Ovary (tissue), 9 donors: ENCODE data around the gene FMNL1. TPM values are rescaled to one million over a fixed set of nuclear protein-coding genes. Genes with fewer than 3 reads are reported as not detected.

ENCODE experiments used
- DNase-seq, 5 donors: peaks; one replicate each; pipeline ENCODE4 v3.0.0-alpha.2; 2019 to 2020
- H3K27ac ChIP-seq, 2 donors: fragments of 200-600 bp; one replicate each; pipeline versions ENCODE4 v1.5.1 to v1.8.0; 2019 to 2022
- H3K27me3 ChIP-seq: fragments of 200-600 bp; one replicate; pipeline ENCODE4 v1.8.0; 2022
- H3K36me3 ChIP-seq: fragments of 200-600 bp; sonication (generic); one replicate; pipeline ENCODE4 v1.5.1; 2019
- H3K4me1 ChIP-seq: one replicate; pipeline ENCODE4 v1.8.1; 2013; ENCODE audit warnings: mild to moderate bottlenecking, moderate library complexity; ENCODE audit not compliant: insufficient read depth
- H3K4me3 ChIP-seq: fragments of 200-600 bp; sonication (generic); one replicate; pipeline ENCODE4 v1.5.1; 2017
- H3K9me3 ChIP-seq, 2 donors: fragments of 200-600 bp in 1 of 2; sonication (generic) in 1 of 2; one replicate each; pipeline versions ENCODE4 v1.5.1 to v1.8.1; 2013 to 2019; ENCODE audit warnings: mild to moderate bottlenecking in 1 of 2, moderate library complexity in 1 of 2
- EP300 ChIP-seq: sonication (generic); formaldehyde crosslinking; IDR thresholded peaks from one replicate; pipeline ENCODE4 v1.6.1; 2017; ENCODE audit warnings: antibody characterized with exemption
- POLR2A ChIP-seq: fragments of 450-650 bp; IDR thresholded peaks from one replicate; pipeline ENCODE4 v1.6.1; 2017; ENCODE audit warnings: antibody characterized with exemption, mild to moderate bottlenecking, moderate library complexity
- WGBS, 3 donors: extraction: QIAGEN DNeasy Blood & Tissue Kit in 1 of 3; methylation state at CpG; one replicate each; pipeline versions ENCODE4 v1.1.5 to v1.1.7; 2013 to 2017; 5-methylcytosine and 5-hydroxymethylcytosine counted together
- intact Hi-C, 4 donors: fragments of 100-400 bp; cut with DNase I; formaldehyde crosslinking; loops; one replicate each; pipeline versions ENCODE4 v1.11.0 to v1.15.1; 2022 to 2023
- polyA plus RNA-seq, 2 donors: library from polyadenylated mRNA; stranded (reverse); fragments of 200-250 nt in 1 of 2; fragments of 350-450 nt in 1 of 2; fragmentation: Illumina TruSeq in 1 of 2; extraction: RNeasy Lipid Tissue Mini Kit (QIAGEN cat#74804) in 1 of 2; gene quantifications; one replicate each; pipeline ENCODE4 v1.2.3, GENCODE V29; 2013 to 2014
- total RNA-seq, 7 donors: library from RNA; depleted of rRNA in 2 of 7; stranded (reverse); fragments of >200 nt in 2 of 7; fragmentation: NEBNext Ultra II Directional in 3 of 7; extraction: Animal tissue kit (Norgen Biotek cat#: 25700) in 3 of 7; gene quantifications; one replicate each; pipeline versions ENCODE4 v1.1.0 to v1.2.4, GENCODE V29; 2016 to 2023
- TF ChIP-seq, protein P1 (sequence below), 3 donors: fragments of 450-650 bp in 2 of 3; fragments of 200-600 bp in 1 of 3; IDR thresholded peaks; one replicate each; pipeline versions ENCODE4 v1.5.1 to v1.8.0; 2016 to 2022; ENCODE audit warnings: antibody characterized with exemption in 3 of 3, mild to moderate bottlenecking in 1 of 3
- donor health status: DM: no; HTN: no; CAD: no; lungs with moderate emphysema.
- donor health status: DM: no; HTN: no; CAD: no.
- donor health status: Bipolar disorder and iron deficiency.
- donor health status: DM: yes; HTN: yes; CAD: no.
- donor health status: DM: no; HTN: no; CAD: no.
- donor health status: DM: yes; HTN: yes; CAD: no.

The FMNL1 gene
- total and polyA plus RNA-seq, 9 donors, result 2.1 to 24.0 (median 6.1) TPM

DNA sequence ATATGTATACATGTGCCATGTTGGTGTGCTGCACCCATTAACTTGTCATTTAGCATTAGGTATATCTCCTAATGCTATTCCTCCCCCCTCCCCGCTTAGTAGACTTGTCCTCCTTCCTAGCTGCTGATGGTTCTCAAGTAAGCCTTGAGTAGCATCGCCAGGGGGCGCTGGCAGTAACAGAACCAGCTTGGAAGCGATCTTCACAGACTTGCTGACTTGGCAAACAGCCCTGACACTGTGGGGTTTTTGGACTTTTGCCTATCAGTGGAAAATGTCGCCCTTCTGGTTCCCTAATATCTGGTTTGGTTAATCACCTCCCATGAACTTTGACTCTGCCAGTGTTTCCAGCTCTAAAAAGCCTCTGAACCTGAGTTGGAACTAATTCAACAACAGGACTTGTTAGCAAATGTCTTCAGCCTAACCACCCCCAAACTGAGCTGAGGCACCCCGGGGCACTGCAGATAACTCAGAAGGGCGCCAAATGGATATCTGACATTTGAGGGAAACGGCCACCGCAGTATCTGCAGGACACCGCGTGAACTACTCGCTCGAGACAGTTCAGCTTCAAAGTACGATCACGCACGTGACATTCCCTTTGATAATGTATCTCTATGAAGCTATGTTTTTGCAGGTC, 55.6 kb downstream of the FMNL1 start:
- DNase-seq, result peak; percentile 89 to 94 (median 92)
- 7 to 12% (median 10%) methylated on average over 16 of the region's 16 CpGs for WGBS, 3 donors
- Histone ChIP-seq H3K36me3 (no peaks in the 10 kb centered on the region), H3K27ac (peak overlapping the region in 1 of 2 donors; percentile 35), H3K4me1 (peaks cover 10% of the 10 kb centered on the region), H3K9me3 (no peaks in the 10 kb centered on the region), H3K27me3 (no peaks in the 10 kb centered on the region), H3K4me3 (no peak overlapping the region)
- TF ChIP-seq EP300 (no peak), POLR2A (no peak)
- TF ChIP-seq, protein P1, sequence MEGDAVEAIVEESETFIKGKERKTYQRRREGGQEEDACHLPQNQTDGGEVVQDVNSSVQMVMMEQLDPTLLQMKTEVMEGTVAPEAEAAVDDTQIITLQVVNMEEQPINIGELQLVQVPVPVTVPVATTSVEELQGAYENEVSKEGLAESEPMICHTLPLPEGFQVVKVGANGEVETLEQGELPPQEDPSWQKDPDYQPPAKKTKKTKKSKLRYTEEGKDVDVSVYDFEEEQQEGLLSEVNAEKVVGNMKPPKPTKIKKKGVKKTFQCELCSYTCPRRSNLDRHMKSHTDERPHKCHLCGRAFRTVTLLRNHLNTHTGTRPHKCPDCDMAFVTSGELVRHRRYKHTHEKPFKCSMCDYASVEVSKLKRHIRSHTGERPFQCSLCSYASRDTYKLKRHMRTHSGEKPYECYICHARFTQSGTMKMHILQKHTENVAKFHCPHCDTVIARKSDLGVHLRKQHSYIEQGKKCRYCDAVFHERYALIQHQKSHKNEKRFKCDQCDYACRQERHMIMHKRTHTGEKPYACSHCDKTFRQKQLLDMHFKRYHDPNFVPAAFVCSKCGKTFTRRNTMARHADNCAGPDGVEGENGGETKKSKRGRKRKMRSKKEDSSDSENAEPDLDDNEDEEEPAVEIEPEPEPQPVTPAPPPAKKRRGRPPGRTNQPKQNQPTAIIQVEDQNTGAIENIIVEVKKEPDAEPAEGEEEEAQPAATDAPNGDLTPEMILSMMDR (IDR thresholded peaks at IDR 0.05), result peak; percentile 54 to 87 (median 84)
- intact Hi-C loops, result loop anchor here (2.0 to 10.0 kb wide), 5 partner anchors 40 to 110 kb away; partner anchors contain the start of genes FMNL1 (in 1 of the 4) and MAP3K14 (in 1 of the 4)

DNA sequence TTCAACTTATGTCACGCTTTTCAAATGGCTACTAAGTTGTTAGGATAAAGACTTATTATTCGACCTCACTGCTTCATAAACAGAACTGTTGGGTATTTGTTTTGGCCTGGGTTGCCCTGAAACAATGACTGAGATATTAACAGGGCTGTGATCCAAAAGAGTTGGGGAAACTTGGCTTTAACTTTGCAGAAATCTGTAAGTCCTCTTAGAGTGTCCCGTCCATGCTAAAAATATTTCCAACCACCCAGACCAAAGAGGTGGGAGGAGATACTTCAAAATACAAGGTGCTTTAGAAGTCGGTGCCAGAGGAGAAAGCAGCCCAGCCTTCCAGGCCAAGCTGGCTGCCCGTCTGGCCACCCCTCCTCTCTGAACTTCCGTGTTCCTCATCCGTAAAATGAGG, 56.3 kb downstream of the FMNL1 start:
- no peaks in the 10 kb centered on the region for H3K9me3 ChIP-seq
- no peak overlapping the region for H3K4me3 ChIP-seq
- intact Hi-C loops, result loop anchor here (2.0 to 10.0 kb wide), 5 partner anchors 39 to 109 kb away; partner anchors contain the start of genes FMNL1 (in 1 of the 4) and MAP3K14 (in 1 of the 4)
- 2 to 9% (median 4%) methylated on average over 7 of the region's 7 CpGs for WGBS, 3 donors
- peaks cover 15% of the 10 kb centered on the region for H3K4me1 ChIP-seq
- H3K36me3 ChIP-seq, result no peaks in the 10 kb centered on the region
- DNase-seq, result no peak
- no peaks in the 10 kb centered on the region for H3K27me3 ChIP-seq
- peak overlapping the region in 1 of 2 donors; percentile 35 for H3K27ac ChIP-seq
- TF ChIP-seq EP300 (no peak), POLR2A (no peak)
- TF ChIP-seq, protein P1 (IDR thresholded peaks at IDR 0.05), result no peak

DNA sequence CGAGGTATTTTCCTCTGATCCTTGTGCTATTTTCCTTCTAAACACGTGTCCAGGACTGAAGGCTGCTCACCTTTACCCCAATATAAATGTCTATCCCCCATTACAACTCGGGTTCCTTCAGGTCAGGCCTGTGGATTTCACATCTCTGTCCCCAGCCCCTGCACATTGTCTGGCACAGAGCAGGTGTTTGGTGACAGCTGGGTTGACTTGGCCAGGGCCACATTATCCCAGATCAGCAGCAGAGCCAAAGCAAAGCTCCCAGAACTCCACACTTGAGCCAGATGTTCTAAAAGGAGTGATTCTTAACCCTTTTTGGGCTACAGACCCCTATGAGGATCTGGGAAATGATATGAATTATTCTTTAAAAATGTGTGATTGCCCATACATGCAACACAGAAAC, 58.2 kb downstream of the FMNL1 start:
- Histone ChIP-seq H3K4me3 (no peak overlapping the region), H3K36me3 (no peaks in the 10 kb centered on the region), H3K4me1 (peaks cover 20% of the 10 kb centered on the region), H3K27me3 (no peaks in the 10 kb centered on the region), H3K27ac (no peak overlapping the region), H3K9me3 (no peaks in the 10 kb centered on the region)
- WGBS, 3 donors, result 67 to 80% (median 72%) methylated on average over 3 of the region's 3 CpGs
- DNase-seq, result no peak
- intact Hi-C loops, result loop anchor here in 3 of 4 donors (2.0 to 10.0 kb wide), 5 partner anchors 37 to 107 kb away; partner anchors contain the start of genes FMNL1 (in 1 of the 3) and MAP3K14 (in 1 of the 3)
- no peak for TF ChIP-seq EP300
- TF ChIP-seq, protein P1 (IDR thresholded peaks at IDR 0.05), result no peak
- no peak for TF ChIP-seq POLR2A

DNA sequence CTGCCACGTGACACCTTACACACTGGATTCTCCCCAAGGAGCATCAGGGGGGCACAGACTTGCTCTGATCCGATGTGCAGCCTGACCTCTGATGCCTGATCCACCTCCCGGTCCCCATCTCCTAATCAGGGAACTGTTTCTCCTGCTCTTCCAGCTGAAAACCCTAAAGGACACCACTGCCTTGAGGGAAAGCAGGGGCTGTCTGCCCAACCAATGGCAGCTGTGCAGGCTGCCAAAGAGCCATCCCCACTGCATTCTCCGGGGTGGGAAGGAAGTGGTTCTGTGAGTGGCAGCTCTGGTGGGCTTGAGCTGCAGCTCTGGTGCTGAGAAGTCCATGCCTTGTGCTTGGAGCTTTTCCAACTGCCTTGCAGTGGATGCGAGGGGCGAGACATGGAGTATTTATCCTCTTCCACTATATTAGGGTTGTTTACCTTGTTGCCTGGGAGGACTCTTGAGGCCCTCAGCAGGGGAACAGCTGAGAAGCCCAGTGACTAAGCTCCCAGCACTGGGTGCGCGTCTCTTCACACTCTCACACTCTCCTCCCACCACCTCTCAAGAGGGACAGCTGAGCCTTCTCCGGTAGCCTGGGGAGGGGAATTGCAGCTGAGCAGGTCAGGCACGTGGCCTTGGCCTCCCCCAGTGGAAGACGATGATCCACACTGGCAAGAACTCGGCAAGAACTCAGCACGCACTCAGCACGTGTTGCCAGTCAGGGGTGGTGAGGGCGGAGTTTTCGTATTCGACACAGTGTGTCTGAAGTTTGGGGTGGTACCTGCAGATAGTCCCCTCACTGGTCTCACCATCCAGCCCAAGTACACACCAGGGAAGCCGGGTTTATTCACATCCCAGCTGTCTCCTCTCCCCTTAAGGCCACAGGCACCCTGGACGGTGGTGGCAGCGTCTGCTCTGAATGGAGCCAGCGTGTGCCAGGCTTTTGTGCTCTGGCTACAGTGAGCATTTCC, 61.3 kb downstream of the FMNL1 start:
- Histone ChIP-seq H3K4me3 (no peak overlapping the region), H3K27me3 (no peaks in the 10 kb centered on the region), H3K36me3 (no peaks in the 10 kb centered on the region), H3K4me1 (peaks cover 13% of the 10 kb centered on the region), H3K27ac (peak overlapping the region in 1 of 2 donors; percentile 4), H3K9me3 (no peaks in the 10 kb centered on the region)
- 32 to 40% (median 37%) methylated on average over 18 to 21 of the region's 21 CpGs for WGBS, 3 donors
- peak; percentile 53 to 79 (median 77) for DNase-seq
- TF ChIP-seq, protein P1 (IDR thresholded peaks at IDR 0.05), result no peak
- TF ChIP-seq POLR2A (no peak), EP300 (no peak)
- intact Hi-C loops, result no loop called here
